GM18858 (cell line): ENCODE results near the gene PJA1.

Experiments
- ATAC-seq: cut with Tn5 transposase; IDR thresholded peaks from one replicate; pipeline ENCODE4 v1.9.1; 2021; ENCODE audit not compliant: unreplicated experiment

The PJA1 gene

DNA sequence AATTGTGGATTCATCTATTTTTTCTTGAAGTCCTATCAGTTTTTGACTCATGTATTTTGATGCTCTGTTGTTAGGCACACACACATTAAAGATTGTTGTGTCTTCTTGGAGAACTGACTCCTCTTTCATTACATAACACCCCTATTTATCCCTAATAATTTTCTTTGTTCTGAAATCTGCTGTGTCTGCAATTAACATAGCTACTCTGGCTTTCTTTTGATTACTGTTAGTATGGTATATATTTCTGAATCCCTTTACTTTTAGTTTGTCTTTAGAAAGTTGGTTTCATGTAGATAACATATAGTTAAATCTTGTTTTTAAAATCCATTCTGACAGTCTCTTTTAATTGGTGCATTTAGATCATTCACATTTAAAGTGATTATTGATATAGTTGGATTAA is 5.1 kb upstream of the PJA1 start:
- ATAC-seq: no peak

DNA sequence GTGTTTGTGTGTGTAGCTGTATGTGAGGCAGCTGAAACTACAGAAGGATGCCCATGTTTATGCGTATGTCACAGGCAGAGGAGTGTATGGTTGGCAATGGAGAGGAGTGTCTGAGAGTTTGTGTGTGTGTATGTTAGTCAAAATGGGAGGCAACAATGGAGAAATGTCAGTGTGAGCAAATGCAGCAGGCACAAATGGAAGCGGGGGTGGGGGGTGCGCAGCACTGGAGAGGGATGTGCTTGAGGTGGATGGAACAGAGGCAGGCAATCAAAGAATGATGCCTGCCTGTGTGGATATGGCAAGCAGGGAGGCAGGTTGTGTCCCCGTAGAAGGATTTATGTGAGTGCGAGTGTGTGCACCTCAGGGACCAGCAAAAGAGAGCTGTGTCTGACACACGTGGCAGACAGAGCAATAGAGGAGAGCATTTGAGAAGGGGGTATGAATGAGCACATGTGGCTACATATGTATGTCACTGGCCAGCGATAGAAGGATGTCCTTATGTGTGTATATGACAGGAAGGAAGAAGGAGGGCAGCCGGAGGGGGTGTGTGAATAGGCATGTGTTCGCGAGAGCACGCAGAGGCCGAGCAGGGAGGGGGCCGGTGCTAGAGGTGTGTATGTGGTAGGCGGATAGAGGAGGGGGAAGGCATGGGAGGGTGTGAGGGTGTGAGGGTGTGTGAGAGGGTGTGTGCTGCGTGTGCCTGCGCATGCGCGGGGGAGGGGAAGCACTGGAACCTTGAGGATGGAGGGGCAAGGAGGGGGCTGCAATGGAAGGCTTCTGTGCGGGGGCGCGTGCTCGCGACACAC is 1.1 kb downstream of the PJA1 start:
- peak; percentile 38 for ATAC-seq

DNA sequence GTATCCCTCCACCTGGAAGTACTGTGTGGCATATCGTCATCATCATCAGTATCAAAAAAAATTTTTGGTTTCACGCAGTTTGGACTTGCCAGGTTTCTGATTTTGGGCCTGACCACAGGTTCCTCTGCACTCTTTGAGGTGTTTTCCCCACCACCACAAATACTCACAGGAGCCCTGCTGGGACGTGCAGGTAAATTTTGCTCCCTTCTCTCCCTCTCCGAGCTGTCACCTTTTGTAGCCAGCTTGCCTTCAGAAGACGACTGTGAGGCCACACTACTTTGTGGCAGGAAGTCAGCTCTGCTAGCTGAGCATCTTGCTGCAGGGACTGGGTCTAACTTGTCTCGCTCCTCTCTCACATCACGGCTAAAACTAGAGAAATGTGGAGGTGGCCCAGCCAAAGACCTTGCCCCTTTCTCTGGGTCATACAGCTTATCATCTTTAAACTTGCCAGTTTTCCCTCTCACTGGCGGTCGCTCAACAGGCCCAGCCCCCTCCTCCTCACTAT is 2.8 kb downstream of the PJA1 start:
- no peak for ATAC-seq

DNA sequence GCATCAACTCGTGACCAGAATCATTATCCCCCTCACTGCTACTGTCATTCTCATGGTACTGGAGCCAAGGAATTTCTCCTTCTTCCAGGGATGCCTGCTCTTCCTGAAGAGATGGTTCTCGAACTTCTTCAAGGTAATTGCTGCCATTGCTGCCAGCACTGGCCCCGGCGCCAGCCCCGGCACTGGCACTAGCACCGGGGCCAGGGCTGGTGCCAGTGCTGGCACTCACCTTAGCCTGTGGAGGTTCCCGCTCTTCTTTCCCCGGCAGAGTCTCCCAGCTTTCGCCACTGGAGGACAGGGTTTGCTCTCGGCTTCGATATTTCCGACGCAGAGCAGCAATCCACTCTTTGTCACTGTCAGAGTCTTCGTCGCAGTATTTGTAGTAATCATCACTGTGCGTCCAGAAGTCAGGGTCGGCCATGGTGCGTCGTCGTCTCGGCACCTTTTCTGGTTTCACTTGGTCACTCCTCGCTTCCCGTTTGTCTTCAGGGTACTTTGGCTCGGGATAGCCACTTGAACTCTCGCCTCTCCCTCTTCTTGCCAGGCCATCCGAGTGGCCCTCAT is 3.4 kb downstream of the PJA1 start:
- ATAC-seq: no peak

DNA sequence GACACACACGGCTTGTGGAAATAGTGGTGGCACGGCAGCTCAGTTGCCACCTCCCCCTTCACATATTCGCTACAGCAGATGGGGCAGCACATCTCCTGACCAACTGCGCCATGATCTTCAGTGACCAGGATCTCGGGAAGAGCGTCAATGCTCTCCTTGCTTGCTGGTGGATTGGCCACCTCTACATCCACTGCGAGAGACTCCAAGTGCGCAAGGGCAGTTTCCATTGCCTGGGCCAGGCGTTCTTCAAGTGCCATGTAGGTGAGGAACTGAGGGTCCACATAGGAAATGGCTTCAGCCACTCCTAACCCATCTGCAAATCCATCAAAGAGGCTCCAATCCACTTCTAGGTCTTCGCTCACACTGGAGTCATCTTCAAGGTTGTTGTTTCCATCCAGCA is 3.9 kb downstream of the PJA1 start:
- no peak for ATAC-seq

DNA sequence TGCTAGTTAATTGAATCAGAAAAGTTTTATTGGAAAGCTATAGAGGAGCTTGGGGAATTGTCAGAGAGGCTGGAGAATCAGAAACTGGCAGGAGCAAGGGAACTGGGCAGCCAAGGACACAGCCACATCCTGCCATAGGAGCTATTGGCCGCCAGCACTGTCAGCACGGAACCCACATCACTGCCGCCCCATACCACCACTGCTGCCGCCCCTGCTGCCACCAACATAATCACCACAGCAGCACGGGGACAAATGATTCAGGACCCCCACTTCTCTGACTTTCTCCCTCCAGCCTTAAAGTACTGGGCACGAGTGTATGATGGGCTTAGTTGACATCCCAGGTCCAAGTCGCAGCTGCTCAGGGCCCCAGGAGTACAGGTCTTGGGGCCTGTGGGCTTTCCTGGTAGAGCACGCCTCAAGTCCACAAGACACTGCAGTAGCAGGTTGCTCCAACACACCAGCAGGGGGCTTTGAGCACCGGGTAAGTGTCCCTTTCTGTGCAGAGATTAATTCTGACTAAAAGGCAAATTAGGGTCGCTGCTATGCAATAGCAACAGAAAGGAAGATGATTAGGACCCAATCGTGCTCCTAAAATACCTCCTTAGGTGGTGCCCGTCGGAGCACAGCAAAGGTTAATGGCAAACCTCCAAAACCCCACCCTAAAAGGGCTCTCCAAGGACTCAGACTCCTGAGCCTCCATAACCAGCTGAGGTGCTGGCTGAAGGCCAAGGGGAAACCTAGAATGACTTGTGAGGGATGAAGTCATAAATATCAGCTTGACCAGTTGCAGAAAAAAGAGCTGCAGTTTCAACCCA is 6.9 kb downstream of the PJA1 start:
- peak; percentile 80 for ATAC-seq

DNA sequence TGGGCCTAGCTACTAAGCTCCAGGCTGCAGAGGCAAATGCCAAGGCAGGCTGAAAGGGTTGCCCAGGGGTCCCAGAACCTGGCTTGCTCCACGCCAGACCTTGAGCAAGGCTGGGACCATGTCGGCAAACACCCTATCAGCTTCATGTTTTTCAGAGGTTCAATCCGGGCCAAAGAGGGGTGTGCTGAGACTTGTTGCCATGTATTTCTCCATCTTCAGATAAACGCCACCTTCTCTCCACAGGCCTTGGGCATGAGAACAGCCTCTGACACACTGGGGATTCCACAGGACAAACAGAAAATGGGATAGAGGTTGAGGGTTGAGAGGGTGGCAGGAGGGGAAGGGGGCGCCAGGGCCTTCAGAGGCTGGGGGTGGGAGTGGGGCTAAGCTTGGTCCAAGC is 8.6 kb downstream of the PJA1 start:
- no peak for ATAC-seq

DNA sequence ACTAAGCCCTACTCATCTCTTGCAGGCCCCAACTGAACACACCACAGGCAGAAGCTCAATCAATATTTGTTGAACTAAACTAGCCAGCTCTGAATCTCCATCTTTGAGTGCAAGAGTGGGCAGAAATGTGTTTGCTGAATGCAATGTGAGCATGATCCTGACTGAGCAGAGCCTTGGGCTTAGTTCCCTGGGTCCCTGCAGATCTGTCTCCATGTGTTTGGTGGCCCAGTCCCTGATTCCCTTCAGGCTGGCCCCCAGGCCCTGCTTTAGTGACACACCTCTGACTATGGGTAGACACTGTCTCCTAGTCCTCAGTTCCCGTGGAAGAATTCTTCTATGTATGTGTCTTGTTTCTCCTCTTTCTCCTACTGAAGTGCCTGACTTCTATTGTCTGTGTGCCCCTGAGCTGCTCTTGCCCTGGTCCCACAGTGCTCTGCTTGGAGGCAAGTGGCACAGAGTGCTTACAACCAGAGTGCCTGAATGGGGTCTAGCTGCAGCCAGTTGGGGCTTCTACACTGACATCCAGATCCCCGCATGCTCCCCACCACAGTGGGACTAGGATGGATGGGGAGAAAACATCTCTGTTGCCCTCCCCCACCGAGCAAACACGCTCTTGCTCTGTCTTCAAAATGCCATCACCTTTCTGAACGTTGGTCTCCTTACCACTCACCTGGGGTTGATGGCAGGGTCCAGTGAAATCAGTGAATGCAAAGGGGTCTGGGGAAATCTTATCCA is 9.3 kb downstream of the PJA1 start:
- ATAC-seq: no peak

DNA sequence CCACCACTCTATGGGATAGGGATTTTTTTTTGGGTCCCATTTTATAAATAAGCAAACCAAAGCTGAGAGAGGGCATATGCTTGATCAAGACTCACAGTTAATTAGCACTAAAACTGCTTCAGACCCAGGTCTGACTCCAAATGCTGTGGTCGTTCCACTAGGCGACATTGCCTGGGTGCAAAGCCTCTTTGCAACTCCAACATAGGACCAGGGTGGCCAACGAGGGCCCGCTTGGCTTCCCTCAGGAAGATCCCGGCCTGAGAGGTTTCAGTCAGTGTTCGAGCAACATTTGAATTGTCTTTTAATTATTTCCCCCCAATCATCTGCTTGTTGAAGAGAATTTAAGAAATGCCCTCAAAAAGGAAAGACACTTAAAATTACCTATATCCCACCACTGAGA is 11.2 kb downstream of the PJA1 start:
- ATAC-seq: no peak

DNA sequence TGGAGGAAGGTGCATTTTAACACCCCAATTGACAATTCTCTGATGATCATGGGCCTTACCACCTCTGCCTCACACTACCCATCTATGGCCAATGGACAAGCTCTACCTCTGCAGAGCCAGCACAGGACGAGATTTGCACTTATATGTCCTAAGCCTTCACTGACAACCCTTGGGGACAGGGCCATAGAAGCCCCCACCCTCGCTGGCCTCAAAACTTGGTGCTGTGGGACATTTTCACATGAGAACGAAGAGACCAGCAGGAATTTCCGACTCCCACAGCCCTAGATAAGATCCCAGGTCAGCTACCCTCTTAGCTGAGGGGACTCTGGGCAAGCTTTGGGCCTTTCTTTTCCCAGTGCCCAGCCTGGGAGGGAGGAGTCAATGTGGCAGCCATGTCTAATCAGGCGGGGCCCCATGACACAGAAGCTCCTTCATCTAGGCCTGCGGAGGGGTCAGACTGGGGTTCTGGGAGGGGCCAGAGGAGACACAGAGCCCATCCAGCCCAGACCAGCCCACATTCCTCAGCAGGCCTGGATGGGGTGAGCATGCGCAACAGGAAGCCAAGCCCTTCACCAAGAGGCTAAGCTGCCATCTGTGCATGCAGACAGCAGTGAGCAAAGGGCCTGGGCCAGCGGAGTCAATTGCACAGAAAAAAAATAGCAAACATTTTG is 12.1 kb downstream of the PJA1 start:
- no peak for ATAC-seq

DNA sequence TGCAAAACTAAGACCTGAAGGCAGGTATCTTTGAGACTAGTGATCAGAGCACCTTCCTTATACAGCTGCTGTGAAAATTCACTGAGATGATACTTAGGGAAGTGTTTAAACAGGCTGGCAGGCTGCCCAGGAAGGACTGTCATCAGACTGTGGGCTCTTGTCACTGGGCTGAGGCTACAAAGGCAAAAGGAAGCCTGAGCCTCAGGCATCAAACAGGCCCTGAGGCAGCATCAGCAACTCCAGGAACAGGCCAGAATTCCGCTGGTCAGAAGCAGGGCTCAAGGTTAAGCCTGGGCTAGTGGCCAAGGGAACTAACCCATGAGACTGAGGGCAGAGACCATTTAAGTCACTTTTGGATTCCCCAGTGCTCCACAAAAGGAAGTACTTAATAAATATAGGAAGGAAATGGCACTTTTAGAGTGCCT is 12.8 kb downstream of the PJA1 start:
- no peak for ATAC-seq

DNA sequence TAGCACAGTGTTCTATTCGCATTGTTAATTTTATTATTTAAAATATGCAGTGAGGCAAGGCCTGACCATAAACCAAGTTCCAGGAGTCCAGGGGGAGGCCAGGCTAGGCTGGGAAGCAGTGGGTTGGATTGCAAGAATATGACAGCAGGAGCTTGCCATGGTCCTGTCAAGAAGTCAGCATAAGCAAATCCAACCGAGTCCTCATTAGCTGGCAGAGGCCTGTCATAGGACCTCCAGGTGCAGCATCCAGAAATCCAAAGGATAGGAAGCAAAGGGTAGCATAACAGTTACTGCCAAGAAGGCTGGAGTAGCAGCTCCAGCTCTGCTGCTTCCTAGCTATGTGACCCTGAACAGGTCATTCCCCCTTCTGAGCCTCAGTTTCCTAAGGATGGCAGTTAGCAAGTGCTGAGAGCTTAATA is 13.4 kb downstream of the PJA1 start:
- ATAC-seq: no peak

DNA sequence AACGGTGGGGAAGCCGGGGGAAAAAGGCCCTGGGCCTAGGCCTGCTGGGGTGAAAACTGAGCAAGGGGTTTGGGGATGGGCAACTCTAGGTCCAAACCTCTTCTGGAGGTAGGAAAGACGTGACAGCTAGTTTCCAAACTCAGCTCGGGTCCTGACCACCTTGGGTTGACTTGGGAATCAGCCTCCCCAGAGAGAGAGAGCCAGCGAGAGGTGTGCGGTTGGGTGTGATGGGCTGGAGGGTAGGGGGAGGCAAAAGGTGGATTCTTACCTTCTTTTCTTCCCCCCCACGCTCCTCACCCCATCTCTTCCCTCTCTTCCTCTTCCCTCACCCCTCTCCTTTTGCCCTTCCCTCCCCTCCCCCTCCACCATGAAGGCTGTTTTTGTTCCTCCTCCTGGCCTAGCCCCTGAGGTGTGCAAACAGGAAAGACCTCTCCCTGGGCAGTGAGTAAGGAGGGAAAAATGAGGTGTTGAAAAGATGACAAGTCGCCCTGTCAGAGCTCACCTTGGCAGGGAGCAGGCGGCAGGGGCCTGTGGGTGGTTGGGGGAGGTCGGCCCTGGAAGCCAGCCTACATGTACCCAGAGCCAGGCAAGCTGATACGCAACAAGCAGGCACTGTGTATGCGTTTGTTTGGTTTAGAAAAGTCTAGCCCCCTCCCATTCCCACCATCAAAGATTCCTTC is 14.8 kb downstream of the PJA1 start:
- no peak for ATAC-seq

DNA sequence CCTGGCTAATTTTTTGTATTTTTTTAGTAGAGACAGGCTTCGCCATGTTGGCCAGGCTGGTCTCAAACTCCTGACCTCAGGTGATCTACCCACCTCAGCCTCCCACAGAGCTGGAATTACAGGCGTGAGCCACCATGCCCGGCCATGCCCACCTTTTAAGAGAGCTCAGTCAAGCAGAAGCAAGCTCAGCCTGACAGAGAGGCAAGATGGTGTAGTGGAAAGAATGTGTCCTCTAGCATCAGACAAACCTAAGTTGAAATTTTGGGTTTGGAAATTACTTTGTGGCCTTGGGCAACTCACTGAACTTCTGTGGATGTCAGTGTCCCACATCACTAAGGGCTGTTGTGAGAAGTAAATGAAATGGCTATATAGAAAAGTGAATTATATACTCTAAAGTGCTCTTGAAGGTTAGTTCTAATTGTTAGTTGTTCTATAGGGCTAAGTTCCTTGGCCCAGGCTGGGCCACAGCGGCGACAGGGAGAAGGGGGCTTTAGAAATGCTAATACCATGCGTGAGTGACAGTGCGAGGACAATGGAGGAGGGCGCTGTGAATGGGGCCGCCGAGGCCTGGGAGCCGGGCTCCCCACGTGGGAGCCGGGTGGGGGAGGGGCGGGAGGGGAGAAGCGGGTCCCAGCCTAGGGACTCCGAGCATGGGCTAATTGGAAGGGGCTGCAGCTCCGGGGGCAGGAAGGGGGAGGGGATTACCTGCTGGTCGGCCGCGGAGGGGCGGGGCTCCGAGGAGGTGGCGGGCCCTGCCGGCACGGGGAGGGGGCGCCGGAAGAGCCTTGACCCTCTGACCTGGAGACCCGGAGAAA is 15.6 kb downstream of the PJA1 start:
- ATAC-seq: no peak

DNA sequence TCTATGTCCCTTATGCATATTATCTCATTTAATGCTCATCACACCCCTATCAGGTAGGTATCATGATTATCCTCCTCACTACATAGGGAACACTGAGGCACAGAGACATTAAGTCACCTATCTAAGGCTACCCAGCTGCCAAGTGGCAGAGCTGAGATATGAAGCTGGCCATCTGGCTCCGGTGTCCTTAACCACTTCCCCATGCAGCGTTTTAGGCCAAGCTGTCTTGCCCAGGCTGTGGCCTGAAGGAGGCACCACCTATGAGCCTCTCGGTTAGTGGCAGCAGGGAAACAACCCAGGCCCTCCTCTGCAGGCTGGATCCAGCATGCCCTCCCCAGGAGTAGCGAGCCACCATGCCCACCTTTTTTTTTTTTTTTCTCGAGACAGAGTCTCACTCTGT is 16.3 kb downstream of the PJA1 start:
- no peak for ATAC-seq

DNA sequence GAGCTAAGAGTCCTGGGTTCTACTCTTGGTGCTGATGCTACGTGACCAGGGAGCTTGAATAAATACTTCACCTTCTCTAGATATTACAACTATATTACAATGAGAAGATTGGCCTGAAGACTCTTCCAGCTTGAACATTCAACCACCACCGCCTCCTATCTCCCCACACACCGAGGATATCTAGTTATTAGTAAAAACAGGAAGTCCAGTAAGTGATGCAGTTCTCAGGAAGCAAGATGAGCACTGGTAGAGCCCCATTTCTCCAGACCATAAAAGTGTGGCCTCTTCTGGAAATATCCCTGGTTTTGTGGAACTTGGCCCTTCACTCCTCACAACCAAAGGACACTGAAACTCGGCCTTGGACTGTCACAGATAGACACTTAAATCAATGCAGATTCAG is 18.5 kb downstream of the PJA1 start:
- no peak for ATAC-seq

DNA sequence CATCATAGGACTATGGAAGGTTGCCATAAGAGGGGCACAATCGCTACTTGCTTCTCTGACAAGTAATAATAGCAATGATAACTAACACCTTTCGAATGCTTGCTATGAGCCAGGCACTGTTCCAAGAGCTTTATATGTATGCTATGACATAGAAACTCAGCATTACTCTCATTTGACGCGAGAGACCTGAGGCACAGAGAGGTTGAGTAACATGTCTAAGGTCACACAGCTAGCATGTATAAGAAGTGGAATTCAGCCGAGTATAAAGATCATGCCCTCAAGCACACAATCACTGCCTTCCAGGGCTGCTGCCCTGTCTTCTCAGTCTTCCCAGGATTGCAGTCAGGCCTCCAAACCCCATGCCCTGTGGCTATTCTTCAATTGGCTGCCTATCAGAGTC is 19.5 kb downstream of the PJA1 start:
- ATAC-seq: no peak

DNA sequence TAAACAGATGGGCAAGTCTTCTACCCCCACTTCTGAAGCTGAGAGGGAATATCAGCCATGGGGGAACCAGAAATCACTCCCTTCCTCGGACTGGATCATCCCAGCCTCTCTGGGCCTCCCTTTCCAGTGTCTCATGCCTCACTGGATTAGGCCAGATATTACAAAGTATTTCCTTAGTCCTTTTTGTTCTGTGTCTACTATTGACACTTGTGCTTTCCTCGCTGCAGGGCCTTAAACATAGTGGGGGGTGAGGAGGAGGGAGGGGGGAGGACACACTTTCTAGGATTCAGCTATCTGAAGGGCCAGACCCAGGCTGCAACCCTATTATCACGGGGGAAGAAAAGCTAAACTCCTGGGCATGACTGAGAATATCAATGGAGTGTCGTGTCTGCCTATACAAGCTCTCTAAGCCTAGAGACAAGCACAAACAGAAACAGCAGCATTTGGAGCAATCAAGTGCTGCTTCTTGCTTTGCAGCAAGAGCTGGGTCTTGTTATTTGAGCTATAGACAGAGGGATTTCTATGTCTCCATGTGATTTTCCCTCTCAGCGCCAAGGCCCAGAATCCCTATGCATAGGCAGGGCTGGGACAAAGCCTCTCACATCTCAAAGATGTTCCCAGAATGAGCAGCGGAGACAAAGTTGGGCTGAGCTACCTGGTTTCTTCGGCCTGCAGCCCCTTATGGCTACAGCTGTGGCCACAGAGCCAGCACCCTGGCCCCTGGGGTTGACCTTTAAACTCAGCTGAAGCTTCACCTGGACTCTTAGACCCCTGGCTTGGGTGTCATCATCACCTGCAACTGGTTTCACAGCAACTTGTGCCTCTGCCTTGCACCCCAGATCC is 20.2 kb downstream of the PJA1 start:
- no peak for ATAC-seq
